Keratinocyte (primary cell): ENCODE measurements around the gene PSTPIP2. TPM values are rescaled to one million over a fixed set of nuclear protein-coding genes. Genes with fewer than 3 reads are reported as not detected.

ENCODE experiments used
- DNase-seq: peaks from one replicate; pipeline ENCODE4 v3.0.0-alpha.2; 2011; ENCODE audit warnings: low read depth, missing footprints, low spot score
- FAIRE-seq: peaks from 2 replicates; lab custom pipeline; 2011; peaks lifted over from hg19 to GRCh38; lab: Jason Lieb, UNC
- H2AFZ ChIP-seq: 2 replicates; pipeline ENCODE4 v1.6.0; 2012; ENCODE audit warnings: low read length, control low read depth, inconsistent platforms; ENCODE audit not compliant: control insufficient read depth
- H3K27ac ChIP-seq: 2 replicates; pipeline ENCODE4 v1.5.1; 2011; ENCODE audit warnings: low read length; ENCODE audit not compliant: control insufficient read depth, insufficient read depth
- H3K27me3 ChIP-seq: 3 replicates; pipeline ENCODE4 v1.6.0; 2011; ENCODE audit warnings: low read length; ENCODE audit not compliant: control insufficient read depth, insufficient read depth; ENCODE audit errors: extremely low read depth
- H3K36me3 ChIP-seq, 2 experiments: 2 replicates in 1 of 2; 3 replicates in 1 of 2; pipeline ENCODE4 v1.5.1; 2011; ENCODE audit warnings: low read length in 2 of 2, mild to moderate bottlenecking in 1 of 2; ENCODE audit not compliant: control insufficient read depth in 2 of 2, insufficient read depth in 2 of 2; ENCODE audit errors: extremely low read depth in 1 of 2
- H3K4me1 ChIP-seq: 3 replicates; pipeline ENCODE4 v1.5.1; 2011; ENCODE audit warnings: low read length; ENCODE audit not compliant: control insufficient read depth, insufficient read depth; ENCODE audit errors: extremely low read depth
- H3K4me2 ChIP-seq: 3 replicates; pipeline ENCODE4 v1.6.0; 2011; ENCODE audit warnings: low read depth, low read length; ENCODE audit not compliant: control insufficient read depth, insufficient read depth; ENCODE audit errors: extremely low read depth
- H3K4me3 ChIP-seq, 3 experiments: fragments of 200-600 bp in 1 of 3; sonication (generic) in 1 of 3; 2 replicates in 2 of 3; 3 replicates in 1 of 3; pipeline ENCODE4 v1.5.1; 2011 to 2016; ENCODE audit warnings: low read length in 3 of 3, mild to moderate bottlenecking in 3 of 3, control low read depth in 2 of 3, inconsistent platforms in 1 of 3, low read depth in 1 of 3, mixed read lengths in 1 of 3, mixed run types in 1 of 3, moderate library complexity in 1 of 3; ENCODE audit not compliant: control insufficient read depth in 2 of 3, insufficient read depth in 2 of 3; ENCODE audit errors: extremely low read depth in 1 of 3
- H3K79me2 ChIP-seq: 2 replicates; pipeline ENCODE4 v1.6.0; 2012; ENCODE audit warnings: low read length; ENCODE audit not compliant: control insufficient read depth, insufficient read depth
- H3K9ac ChIP-seq: 3 replicates; pipeline ENCODE4 v1.6.0; 2011; ENCODE audit warnings: low read length; ENCODE audit not compliant: control insufficient read depth, insufficient read depth; ENCODE audit errors: extremely low read depth
- H3K9me1 ChIP-seq: 3 replicates; pipeline ENCODE4 v1.6.0; 2011; ENCODE audit warnings: low read length; ENCODE audit not compliant: control insufficient read depth, insufficient read depth; ENCODE audit errors: extremely low read depth
- H3K9me3 ChIP-seq: 2 replicates; pipeline ENCODE4 v1.5.1; 2012; ENCODE audit warnings: low read depth, low read length; ENCODE audit not compliant: control insufficient read depth
- H4K20me1 ChIP-seq: 3 replicates; pipeline ENCODE4 v1.6.0; 2011; ENCODE audit warnings: low read length; ENCODE audit not compliant: control insufficient read depth, insufficient read depth; ENCODE audit errors: extremely low read depth
- EZH2 ChIP-seq: IDR thresholded peaks from one replicate; pipeline ENCODE4 v1.6.1; 2012; ENCODE audit warnings: inconsistent platforms, mild to moderate bottlenecking, low read length, moderate library complexity
- dilution Hi-C: fragments of 300-500 bp; cut with MboI; formaldehyde crosslinking; loops from one replicate; pipeline ENCODE4 v1.7.0; 2020; ENCODE audit warnings: low sequenced_read_pairs; ENCODE audit not compliant: extremely low pct_ligation_motif_present
- polyA plus RNA-seq, 5 experiments: library from polyadenylated mRNA; depleted of rRNA in 3 of 5; stranded (reverse) in 3 of 5; stranded (forward) in 1 of 5; unstranded in 1 of 5; fragments of >200 nt; gene quantifications; 1 replicate in 1 of 5; 2 replicates in 3 of 5; 3 replicates in 1 of 5; pipeline versions ENCODE4 v1.2.1 to v1.2.3, GENCODE V29; 2011 to 2012; ENCODE audit warnings: missing spikeins in 2 of 5, low read depth in 1 of 5, low replicate concordance in 1 of 5
- TF ChIP-seq, protein P1 (sequence below), 3 experiments: IDR thresholded peaks in 1 of 3; conservative IDR thresholded peaks in 1 of 3; optimal IDR thresholded peaks in 1 of 3; 2 replicates in 2 of 3; 3 replicates in 1 of 3; pipeline versions ENCODE3 to v1.5.1; 2011; ENCODE audit warnings: low read length in 3 of 3, mild to moderate bottlenecking in 3 of 3, moderate library complexity in 2 of 3, control low read depth in 1 of 3, inconsistent platforms in 1 of 3; ENCODE audit not compliant: insufficient read depth in 2 of 3; ENCODE audit errors: extremely low read depth in 1 of 3

Gene PSTPIP2
- polyA plus RNA-seq, 1 donor (not counting 4 experiments of a cell fraction or from before 2014, with no cell fraction given): 27.3 TPM

DNA sequence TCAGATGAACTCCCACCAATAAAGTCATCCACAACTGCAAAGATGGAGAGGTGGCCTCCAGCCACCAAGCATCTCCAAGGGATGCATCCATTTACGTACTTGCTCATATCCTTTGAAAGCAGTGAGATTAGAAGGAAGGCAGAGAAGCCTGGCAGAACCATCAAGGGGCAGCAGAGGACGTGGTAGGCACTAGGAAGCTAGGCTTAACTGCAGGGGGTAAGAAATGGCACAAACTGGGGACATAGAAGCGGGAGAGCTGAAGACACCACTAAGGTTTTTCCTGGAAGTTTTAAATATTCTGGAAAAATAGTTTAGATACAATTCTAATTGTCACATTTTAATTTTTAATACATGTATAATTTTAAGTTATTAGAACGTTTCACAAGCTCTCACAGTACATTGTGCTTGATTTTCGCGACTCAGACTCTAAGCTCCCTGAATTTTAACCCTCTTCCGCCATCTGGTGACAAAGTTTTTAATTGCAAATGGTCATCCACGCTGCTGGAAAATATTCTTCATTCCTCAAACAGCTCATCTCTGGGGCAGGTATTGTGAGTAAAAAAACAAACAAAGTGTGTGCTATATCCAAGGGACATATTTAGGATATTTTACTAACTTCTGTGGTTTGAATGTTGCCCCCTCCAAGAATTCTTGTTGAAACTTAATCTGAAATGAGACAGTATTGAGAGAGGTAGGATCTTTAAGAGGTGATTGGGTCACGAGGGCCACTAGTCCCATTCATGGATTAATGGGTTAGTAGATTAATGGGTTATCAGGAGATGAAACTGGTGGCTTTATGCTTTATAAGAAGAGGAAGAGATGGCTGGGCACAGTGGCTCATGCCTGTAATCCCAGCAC lies 1.6 kb upstream of the PSTPIP2 start:
- Histone ChIP-seq H3K27ac (no peak overlapping the region), H2AFZ (no peak overlapping the region), H4K20me1 (no peaks in the 10 kb centered on the region), H3K9ac (no peak overlapping the region), H3K27me3 (no peaks in the 10 kb centered on the region), H3K9me1 (no peaks in the 10 kb centered on the region), H3K79me2 (peaks cover 23% of the 10 kb centered on the region), H3K4me1 (peaks cover 29% of the 10 kb centered on the region), H3K4me3 (no peak overlapping the region), H3K36me3 (peaks cover 4 to 5% of the 10 kb centered on the region in 2 experiments), H3K9me3 (no peaks in the 10 kb centered on the region), H3K4me2 (no peak overlapping the region)
- TF ChIP-seq, protein P1, sequence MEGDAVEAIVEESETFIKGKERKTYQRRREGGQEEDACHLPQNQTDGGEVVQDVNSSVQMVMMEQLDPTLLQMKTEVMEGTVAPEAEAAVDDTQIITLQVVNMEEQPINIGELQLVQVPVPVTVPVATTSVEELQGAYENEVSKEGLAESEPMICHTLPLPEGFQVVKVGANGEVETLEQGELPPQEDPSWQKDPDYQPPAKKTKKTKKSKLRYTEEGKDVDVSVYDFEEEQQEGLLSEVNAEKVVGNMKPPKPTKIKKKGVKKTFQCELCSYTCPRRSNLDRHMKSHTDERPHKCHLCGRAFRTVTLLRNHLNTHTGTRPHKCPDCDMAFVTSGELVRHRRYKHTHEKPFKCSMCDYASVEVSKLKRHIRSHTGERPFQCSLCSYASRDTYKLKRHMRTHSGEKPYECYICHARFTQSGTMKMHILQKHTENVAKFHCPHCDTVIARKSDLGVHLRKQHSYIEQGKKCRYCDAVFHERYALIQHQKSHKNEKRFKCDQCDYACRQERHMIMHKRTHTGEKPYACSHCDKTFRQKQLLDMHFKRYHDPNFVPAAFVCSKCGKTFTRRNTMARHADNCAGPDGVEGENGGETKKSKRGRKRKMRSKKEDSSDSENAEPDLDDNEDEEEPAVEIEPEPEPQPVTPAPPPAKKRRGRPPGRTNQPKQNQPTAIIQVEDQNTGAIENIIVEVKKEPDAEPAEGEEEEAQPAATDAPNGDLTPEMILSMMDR (optimal IDR thresholded peaks at IDR 0.05 in 1 of 3, IDR thresholded peaks at IDR 0.05 in 1 of 3, conservative IDR thresholded peaks at IDR 0.05 in 1 of 3; ENCODE audit: extremely low read depth in 1 of 3, insufficient read depth in 2 of 3, low read length in 3 of 3): peak; percentile 30 to 59 (median 56)
- TF ChIP-seq EZH2: no peak
- no peak for DNase-seq
- dilution Hi-C loops: no loop called here
- FAIRE-seq: peak; percentile 82

- Histone ChIP-seq H2AFZ (no peak overlapping the region), H3K9me1 (no peaks in the 10 kb centered on the region), H3K36me3 (peaks cover 4 to 5% of the 10 kb centered on the region in 2 experiments), H3K27me3 (no peaks in the 10 kb centered on the region), H4K20me1 (no peaks in the 10 kb centered on the region), H3K4me2 (no peak overlapping the region), H3K9ac (no peak overlapping the region), H3K9me3 (no peaks in the 10 kb centered on the region), H3K4me3 (no peak overlapping the region), H3K27ac (no peak overlapping the region), H3K4me1 (peaks cover 32% of the 10 kb centered on the region), H3K79me2 (peaks cover 29% of the 10 kb centered on the region)
- DNase-seq (no peak), FAIRE-seq (no peak)
- dilution Hi-C loops: no loop called here
- TF ChIP-seq, protein P1 (optimal IDR thresholded peaks at IDR 0.05 in 1 of 3, IDR thresholded peaks at IDR 0.05 in 1 of 3, conservative IDR thresholded peaks at IDR 0.05 in 1 of 3; ENCODE audit: extremely low read depth in 1 of 3, insufficient read depth in 2 of 3, low read length in 3 of 3): no peak
- no peak for TF ChIP-seq EZH2
Measured at GRCh38 chr18:46072959-46073358, 899 bp upstream of the PSTPIP2 start.
